Neutrophil (primary cell): ENCODE data around the gene TSHZ2.

Experiments
- H3K27ac ChIP-seq: fragments of 200-600 bp; sonication (generic); 2 replicates; pipeline ENCODE4 v1.5.1; 2016; ENCODE audit warnings: mild to moderate bottlenecking, moderate library complexity
- H3K27me3 ChIP-seq: fragments of 200-600 bp; sonication (generic); 2 replicates; pipeline ENCODE4 v1.6.0; 2016; ENCODE audit warnings: mild to moderate bottlenecking
- H3K36me3 ChIP-seq: fragments of 200-600 bp; sonication (generic); 2 replicates; pipeline ENCODE4 v1.5.1; 2017
- H3K4me1 ChIP-seq, 2 experiments: fragments of 200-600 bp in 1 of 2; sonication (generic) in 1 of 2; 1 replicate in 1 of 2; 2 replicates in 1 of 2; pipeline versions ENCODE4 v1.5.1 to v1.6.1; 2013 to 2016; ENCODE audit warnings: low read depth in 1 of 2, low read length in 1 of 2, mild to moderate bottlenecking in 1 of 2, moderate library complexity in 1 of 2; ENCODE audit not compliant: control insufficient read depth in 1 of 2, insufficient read depth in 1 of 2
- H3K4me3 ChIP-seq, 2 experiments: fragments of 200-600 bp in 1 of 2; sonication (generic) in 1 of 2; 1 replicate in 1 of 2; 2 replicates in 1 of 2; pipeline ENCODE4 v1.5.1; 2013 to 2016; ENCODE audit warnings: low read depth in 1 of 2, low read length in 1 of 2, mild to moderate bottlenecking in 1 of 2, moderate library complexity in 1 of 2
- H3K9me3 ChIP-seq: fragments of 200-600 bp; sonication (generic); 2 replicates; pipeline ENCODE4 v1.5.1; 2016
- CTCF ChIP-seq: fragments of 200-600 bp; sonication (generic); IDR thresholded peaks from 2 replicates; pipeline ENCODE4 v1.5.1; 2016; ENCODE audit warnings: antibody characterized with exemption

TSHZ2 gene

GRCh38 chr20:53379014-53379832 lies 407.1 kb downstream of the TSHZ2 start:
- H3K4me1 ChIP-seq = no peaks in the 10 kb centered on the region
- no peak overlapping the region for H3K27ac ChIP-seq
- no peaks in the 10 kb centered on the region for H3K9me3 ChIP-seq
- TF ChIP-seq CTCF = no peak
- H3K36me3 ChIP-seq = no peaks in the 10 kb centered on the region
- H3K27me3 ChIP-seq = no peaks in the 10 kb centered on the region
- H3K4me3 ChIP-seq = no peak overlapping the region

- H3K4me1 ChIP-seq = no peaks in the 10 kb centered on the region
- H3K9me3 ChIP-seq = no peaks in the 10 kb centered on the region
- H3K36me3 ChIP-seq = no peaks in the 10 kb centered on the region
- no peak overlapping the region for H3K27ac ChIP-seq
- TF ChIP-seq CTCF = no peak
- no peak overlapping the region for H3K4me3 ChIP-seq
- no peaks in the 10 kb centered on the region for H3K27me3 ChIP-seq
These were observed 407.6 kb downstream of the TSHZ2 start for GRCh38 chr20:53379833-53380120.

GRCh38 chr20:53381568-53382262 lies 409.6 kb downstream of the TSHZ2 start:
- Histone ChIP-seq H3K4me1 (no peaks in the 10 kb centered on the region), H3K27ac (no peak overlapping the region), H3K9me3 (no peaks in the 10 kb centered on the region), H3K27me3 (no peaks in the 10 kb centered on the region), H3K4me3 (no peak overlapping the region), H3K36me3 (no peaks in the 10 kb centered on the region)
- TF ChIP-seq CTCF = no peak

- H3K4me3 ChIP-seq = no peak overlapping the region
- H3K9me3 ChIP-seq = no peaks in the 10 kb centered on the region
- H3K4me1 ChIP-seq = no peaks in the 10 kb centered on the region
- H3K36me3 ChIP-seq = no peaks in the 10 kb centered on the region
- no peak for TF ChIP-seq CTCF
- no peaks in the 10 kb centered on the region for H3K27me3 ChIP-seq
- no peak overlapping the region for H3K27ac ChIP-seq
These were observed 410.2 kb downstream of the TSHZ2 start for GRCh38 chr20:53382263-53382844.

- Histone ChIP-seq H3K4me1 (no peaks in the 10 kb centered on the region), H3K9me3 (no peaks in the 10 kb centered on the region), H3K4me3 (no peak overlapping the region), H3K27me3 (no peaks in the 10 kb centered on the region), H3K27ac (no peak overlapping the region), H3K36me3 (no peaks in the 10 kb centered on the region)
- TF ChIP-seq CTCF = no peak
These were observed 411.8 kb downstream of the TSHZ2 start for GRCh38 chr20:53383916-53384315.
